SK-N-SH (cell line): ENCODE results near the gene RAD9B. TPM values are rescaled to one million over a fixed set of nuclear protein-coding genes. Genes with fewer than 3 reads are reported as not detected.

Source experiments
- CTCF ChIA-PET: fragments of 300-600, 350-600 bp; formaldehyde crosslinking; extraction: SDS; loops from one replicate; lab custom pipeline; 2021; lab: Yijun Ruan, JAX
- POLR2A ChIA-PET: fragments of 350-600 bp; sonication (Branson Sonifier 250); formaldehyde crosslinking; extraction: SDS; loops from one replicate; lab custom pipeline; 2020; ENCODE audit warnings: antibody characterized with exemption, inconsistent platforms; lab: Yijun Ruan, JAX
- DNase-seq: peaks from one replicate; pipeline ENCODE4 v3.0.0; 2012
- H2AFZ ChIP-seq: fragments of 200-600 bp; sonication (generic); 2 replicates; pipeline ENCODE4 v1.8.1; 2016; ENCODE audit warnings: antibody characterized with exemption, mild to moderate bottlenecking, low read depth
- H3F3A ChIP-seq: fragments of 200-600 bp; sonication (generic); replicated peaks from 2 replicates; pipeline ENCODE3; 2016; ENCODE audit warnings: antibody characterized with exemption, mild to moderate bottlenecking; ENCODE audit not compliant: insufficient read depth
- H3K27ac ChIP-seq, 2 experiments: fragments of 200-500 bp in 1 of 2; fragments of 200-600 bp in 1 of 2; sonication (Bioruptor generic) in 1 of 2; sonication (generic), shearing (Covaris generic) in 1 of 2; 2 replicates each; pipeline versions ENCODE4 v1.5.1 to v1.6.1; 2014 to 2016; ENCODE audit warnings: low read depth in 2 of 2, inconsistent platforms in 1 of 2, low read length in 1 of 2, mild to moderate bottlenecking in 1 of 2, mixed read lengths in 1 of 2
- H3K27me3 ChIP-seq: fragments of 200-600 bp; sonication (generic), shearing (Covaris generic); 2 replicates; pipeline ENCODE4 v1.6.1; 2016; ENCODE audit warnings: mixed run types; ENCODE audit not compliant: insufficient read depth
- H3K36me3 ChIP-seq, 2 experiments: fragments of 200-500 bp in 1 of 2; fragments of 200-600 bp in 1 of 2; sonication (Bioruptor generic) in 1 of 2; sonication (generic) in 1 of 2; replicated peaks in 1 of 2; 2 replicates each; pipeline versions ENCODE3 to v1.5.1; 2014 to 2016; ENCODE audit warnings: low read length in 1 of 2, mild to moderate bottlenecking in 1 of 2; ENCODE audit not compliant: insufficient read depth in 2 of 2, control insufficient read depth in 1 of 2
- H3K4me1 ChIP-seq, 2 experiments: fragments of 200-500 bp in 1 of 2; fragments of 200-600 bp in 1 of 2; sonication (Bioruptor generic) in 1 of 2; sonication (generic), shearing (Covaris generic) in 1 of 2; 2 replicates each; pipeline versions ENCODE4 v1.5.1 to v1.6.1; 2014 to 2016; ENCODE audit warnings: low read depth in 1 of 2, low read length in 1 of 2, mixed run types in 1 of 2; ENCODE audit not compliant: insufficient read depth in 2 of 2, control insufficient read depth in 1 of 2
- H3K4me2 ChIP-seq: fragments of 200-600 bp; sonication (generic), shearing (Covaris generic); 2 replicates; pipeline ENCODE4 v1.6.1; 2017; ENCODE audit warnings: mixed run types
- H3K4me3 ChIP-seq, 2 experiments: fragments of 200-500 bp in 1 of 2; fragments of 200-600 bp in 1 of 2; sonication (Bioruptor generic) in 1 of 2; sonication (generic), shearing (Covaris generic) in 1 of 2; 2 replicates each; pipeline versions ENCODE4 v1.5.1 to v1.8.1; 2014 to 2016; ENCODE audit warnings: low read depth in 2 of 2, inconsistent platforms in 1 of 2, low read length in 1 of 2, mild to moderate bottlenecking in 1 of 2, mixed read lengths in 1 of 2, moderate library complexity in 1 of 2
- H3K79me2 ChIP-seq: fragments of 200-600 bp; sonication (generic); 2 replicates; pipeline ENCODE4 v1.8.1; 2017; ENCODE audit warnings: mild to moderate bottlenecking; ENCODE audit not compliant: insufficient read depth
- H3K9ac ChIP-seq: fragments of 200-600 bp; sonication (generic); 2 replicates; pipeline ENCODE4 v1.6.1; 2017; ENCODE audit warnings: mixed run types
- H3K9me2 ChIP-seq: fragments of 200-600 bp; sonication (generic); 2 replicates; pipeline ENCODE4 v1.6.1; 2017; ENCODE audit warnings: mixed run types
- H3K9me3 ChIP-seq: fragments of 200-600 bp; sonication (generic); 2 replicates; pipeline ENCODE4 v1.6.1; 2017; ENCODE audit warnings: mixed run types, mild to moderate bottlenecking, moderate library complexity
- H4K20me1 ChIP-seq: fragments of 200-600 bp; sonication (generic); 2 replicates; pipeline ENCODE4 v1.6.1; 2017; ENCODE audit warnings: mild to moderate bottlenecking, mixed run types; ENCODE audit not compliant: insufficient read depth
- FOSL2 ChIP-seq: IDR thresholded peaks from 2 replicates; pipeline ENCODE4 v1.4.0; 2012; ENCODE audit warnings: low read depth, mild to moderate bottlenecking, moderate library complexity, borderline replicate concordance
- POLR2AphosphoS5 ChIP-seq: IDR thresholded peaks from 2 replicates; pipeline ENCODE4 v1.6.1; 2012; ENCODE audit warnings: low read depth, low read length
- REST ChIP-seq: IDR thresholded peaks from 2 replicates; pipeline ENCODE4 v1.6.1; 2012; ENCODE audit warnings: mild to moderate bottlenecking, low read depth, low read length, moderate library complexity
- RFX5 ChIP-seq: IDR thresholded peaks from 2 replicates; pipeline ENCODE4 v1.6.1; 2012; ENCODE audit warnings: mild to moderate bottlenecking, improper control_type of control experiment, low read length
- RXRA ChIP-seq: IDR thresholded peaks from 2 replicates; pipeline ENCODE4 v1.4.0; 2012; ENCODE audit warnings: low read depth, mild to moderate bottlenecking, borderline replicate concordance
- TCF12 ChIP-seq: IDR thresholded peaks from 2 replicates; pipeline ENCODE4 v1.4.0; 2012
- WGBS: methylation state at CpG from one replicate; pipeline ENCODE4 v1.1.6; 2017; ENCODE audit warnings: low lambda C conversion rate; 5-methylcytosine and 5-hydroxymethylcytosine counted together
- polyA plus RNA-seq, 3 experiments: library from polyadenylated mRNA; depleted of rRNA; stranded (reverse); fragments of >200 nt; gene quantifications; 2 replicates each; pipeline ENCODE4 v1.2.3, GENCODE V29; 2012
- TF ChIP-seq, protein P1 (sequence below): fragments of 150-350 bp; IDR thresholded peaks from 2 replicates; pipeline ENCODE4 v1.6.1; 2017; ENCODE audit warnings: antibody characterized with exemption, low read length, low read depth, borderline replicate concordance

RAD9B gene
- polyA plus RNA-seq, 1 of the 3 experiments (the other 2 are of a cell fraction) = 0.20 TPM

DNA sequence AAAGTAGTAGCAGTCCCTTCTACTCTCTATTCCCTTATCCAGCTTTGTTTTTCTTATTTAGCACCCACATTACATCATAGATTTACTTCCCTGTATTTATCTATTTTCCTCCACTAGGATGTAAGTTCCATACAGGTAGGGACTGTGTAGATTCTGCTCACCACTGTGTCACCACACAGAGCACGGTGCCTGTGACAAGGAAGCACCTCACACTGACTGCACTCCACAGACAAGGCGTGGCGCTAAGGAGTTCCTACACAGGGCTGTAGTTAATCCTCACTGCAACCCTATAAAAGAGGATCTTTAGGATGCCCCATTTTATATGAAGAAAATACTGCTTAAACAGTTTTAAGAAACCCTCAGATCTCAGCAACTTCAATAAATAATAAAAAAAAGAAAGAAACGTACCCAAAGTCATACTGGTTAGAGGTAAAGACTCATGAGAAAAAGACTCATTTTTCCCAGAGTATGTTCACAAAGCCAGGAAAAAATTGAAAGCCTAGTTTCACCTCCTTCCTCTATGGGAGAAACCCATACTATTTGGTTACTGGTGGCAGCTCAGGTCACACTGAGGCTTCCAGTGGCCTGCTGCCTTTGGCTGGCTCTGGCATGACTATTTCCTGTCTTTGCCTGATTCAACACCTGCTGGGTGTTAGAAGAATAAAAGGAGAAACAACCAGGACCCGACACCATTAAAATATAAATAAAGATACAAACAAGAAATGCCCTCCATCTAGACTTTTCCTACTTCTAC is 36.9 kb downstream of the RAD9B start:
- Histone ChIP-seq H3K9me3 (no peaks in the 10 kb centered on the region), H3K79me2 (peaks cover 37% of the 10 kb centered on the region; the same call in 1 of the 2 replicates), H3K4me1 (peaks cover 0 to 2% of the 10 kb centered on the region in 2 experiments; a peak in 2 of 4 replicates), H2AFZ (no peak overlapping the region), H3K4me3 (no peak overlapping the region), H3K27ac (no peak overlapping the region), H3F3A (peaks cover 3% of the 10 kb centered on the region), H4K20me1 (no peaks in the 10 kb centered on the region), H3K9ac (no peak overlapping the region), H3K27me3 (no peaks in the 10 kb centered on the region), H3K36me3 (peaks cover 42 to 43% of the 10 kb centered on the region in 2 experiments), H3K4me2 (no peak overlapping the region), H3K9me2 (no peaks in the 10 kb centered on the region)
- POLR2A ChIA-PET = no interaction called here
- CTCF ChIA-PET = interaction anchor here (0.7 to 2.1 kb wide), 5 partner anchors 61 to 349 kb away, joined by 3 to 9 read pairs (median 4); partner anchors contain the start of genes FAM216A and GPN3
- 93% methylated on average over 5 of the region's 5 CpGs for WGBS
- TF ChIP-seq REST = no peak
- no peak for TF ChIP-seq RXRA
- TF ChIP-seq, protein P1, sequence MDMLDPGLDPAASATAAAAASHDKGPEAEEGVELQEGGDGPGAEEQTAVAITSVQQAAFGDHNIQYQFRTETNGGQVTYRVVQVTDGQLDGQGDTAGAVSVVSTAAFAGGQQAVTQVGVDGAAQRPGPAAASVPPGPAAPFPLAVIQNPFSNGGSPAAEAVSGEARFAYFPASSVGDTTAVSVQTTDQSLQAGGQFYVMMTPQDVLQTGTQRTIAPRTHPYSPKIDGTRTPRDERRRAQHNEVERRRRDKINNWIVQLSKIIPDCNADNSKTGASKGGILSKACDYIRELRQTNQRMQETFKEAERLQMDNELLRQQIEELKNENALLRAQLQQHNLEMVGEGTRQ = no peak
- no peak for TF ChIP-seq RFX5
- no peak for TF ChIP-seq TCF12
- DNase-seq = no peak

DNA sequence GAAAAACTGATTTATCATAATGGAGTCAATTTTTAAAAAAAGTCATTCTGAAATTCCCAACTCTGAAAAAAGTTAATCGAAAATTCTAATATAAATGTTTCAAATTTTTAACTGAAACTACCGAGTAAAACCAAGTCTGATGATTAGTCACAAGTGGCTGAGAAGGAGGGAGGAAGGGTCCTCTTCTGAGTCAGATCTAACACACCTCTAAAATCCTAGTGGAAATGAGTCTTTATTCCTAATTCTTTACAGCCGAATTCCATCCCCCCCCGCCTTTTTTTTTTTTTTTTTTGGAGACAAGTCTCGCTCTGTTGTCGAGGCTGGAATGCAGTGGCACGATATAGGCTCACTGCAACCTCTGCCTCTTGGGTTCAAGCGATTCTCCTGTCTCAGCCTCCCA is 37.9 kb downstream of the RAD9B start:
- TF ChIP-seq POLR2AphosphoS5 (no peak), FOSL2 (peak; percentile 26; the same call in 1 of the 2 replicates), RFX5 (no peak)

More for the DNA sequence above, 37.9 kb downstream of the RAD9B start:
- H3K27ac ChIP-seq = no peak overlapping the region
- no peak overlapping the region for H3K4me2 ChIP-seq
- 68% methylated on average over 8 of the region's 8 CpGs for WGBS
- peaks cover 3% of the 10 kb centered on the region for H4K20me1 ChIP-seq
- H3K79me2 ChIP-seq = peaks cover 33% of the 10 kb centered on the region; the same call in 1 of the 2 replicates
- peaks cover 13% of the 10 kb centered on the region for H3F3A ChIP-seq
- H3K4me3 ChIP-seq = no peak overlapping the region
- no peaks in the 10 kb centered on the region for H3K9me3 ChIP-seq
- no peak overlapping the region for H2AFZ ChIP-seq
- peaks cover 39 to 43% of the 10 kb centered on the region in 2 experiments for H3K36me3 ChIP-seq
- DNase-seq = no peak
- peaks cover 2 to 4% of the 10 kb centered on the region in 2 experiments; a peak in 2 of 4 replicates for H3K4me1 ChIP-seq
- H3K9me2 ChIP-seq = no peaks in the 10 kb centered on the region
- ChIA-PET POLR2A (no interaction called here), CTCF (interaction anchor here (1.2 to 2.1 kb wide), 2 partner anchors 71 to 348 kb away, joined by 4 to 9 read pairs; partner anchors contain the start of genes FAM216A and GPN3)
- no peak overlapping the region for H3K9ac ChIP-seq
- no peaks in the 10 kb centered on the region for H3K27me3 ChIP-seq
